Kidney (tissue), 14 donors: Measurements from ENCODE around the gene RPS19. TPM values are rescaled to one million over a fixed set of nuclear protein-coding genes. Genes with fewer than 3 reads are reported as not detected.

Source experiments
- DNase-seq, 5 donors: peaks; one replicate each; pipeline ENCODE4 v3.0.0-alpha.2; 2013 to 2020
- FAIRE-seq: peaks from 2 replicates; lab custom pipeline; 2012; peaks lifted over from hg19 to GRCh38; lab: Jason Lieb, UNC
- H3K27ac ChIP-seq, 2 donors: one replicate each; pipeline ENCODE4 v1.7.0; 2013; ENCODE audit warnings: low read depth in 2 of 2, low read length in 2 of 2, inconsistent platforms in 1 of 2
- H3K27me3 ChIP-seq: one replicate; pipeline ENCODE4 v1.7.1; 2013; ENCODE audit warnings: low read length, inconsistent platforms; ENCODE audit not compliant: control insufficient read depth, insufficient read depth
- H3K36me3 ChIP-seq, 3 donors: one replicate each; pipeline versions ENCODE4 v1.7.0 to v1.7.1; 2013; ENCODE audit warnings: low read length in 3 of 3, control low read depth in 1 of 3, inconsistent platforms in 1 of 3; ENCODE audit not compliant: insufficient read depth in 3 of 3, control insufficient read depth in 2 of 3
- H3K4me1 ChIP-seq, 3 donors: one replicate each; pipeline versions ENCODE4 v1.7.0 to v1.7.1; 2013; ENCODE audit warnings: low read length in 3 of 3, inconsistent platforms in 1 of 3, low read depth in 1 of 3; ENCODE audit not compliant: control insufficient read depth in 2 of 3, insufficient read depth in 2 of 3
- H3K4me3 ChIP-seq, 3 donors: one replicate each; pipeline versions ENCODE4 v1.7.0 to v1.8.1; 2013; ENCODE audit warnings: low read length in 3 of 3, control low read depth in 1 of 3, inconsistent platforms in 1 of 3
- H3K9ac ChIP-seq, 3 donors: one replicate each; pipeline versions ENCODE4 v1.7.0 to v1.7.1; 2013; ENCODE audit warnings: low read length in 3 of 3, control low read depth in 1 of 3, inconsistent platforms in 1 of 3
- H3K9me3 ChIP-seq, 3 donors: one replicate each; pipeline versions ENCODE4 v1.7.0 to v1.7.1; 2013; ENCODE audit warnings: low read length in 3 of 3, control low read depth in 1 of 3, inconsistent platforms in 1 of 3; ENCODE audit not compliant: control insufficient read depth in 2 of 3, insufficient read depth in 1 of 3
- intact Hi-C: fragments of 100-400 bp; cut with DNase I; formaldehyde crosslinking; loops from one replicate; pipeline ENCODE4 v1.11.1; 2022
- polyA plus RNA-seq: library from polyadenylated mRNA; stranded (reverse); fragments of 350-450 nt; fragmentation: Illumina TruSeq; extraction: RNeasy Lipid Tissue Mini Kit (QIAGEN cat#74804); gene quantifications from one replicate; pipeline ENCODE4 v1.2.3, GENCODE V29; 2014; ENCODE audit warnings: low read depth, low replicate concordance; ENCODE audit not compliant: insufficient read depth
- total RNA-seq: library from RNA; stranded (reverse); fragmentation: NEBNext Ultra II Directional; extraction: Animal tissue kit (Norgen Biotek cat#: 25700); gene quantifications from one replicate; pipeline ENCODE4 v1.2.1, GENCODE V29; 2021
- TF ChIP-seq, protein P1 (sequence below): IDR thresholded peaks from 3 replicates; pipeline ENCODE4 v1.5.1; 2012; ENCODE audit warnings: mild to moderate bottlenecking, moderate library complexity, borderline replicate concordance; ENCODE audit not compliant: insufficient read depth; ENCODE audit errors: extremely low read depth
- donor health status: control.
- donor health status: control.
- donor health status: control.
- donor health status: control.
- donor health status: control.
- donor health status: DM: yes; HTN: yes; CAD: no.
- donor health status: Normal renal cell carcinoma (clear cell type).

Gene RPS19
- total and polyA plus RNA-seq, 2 donors from 2014 or later = 1,433 to 2,116 TPM

DNA sequence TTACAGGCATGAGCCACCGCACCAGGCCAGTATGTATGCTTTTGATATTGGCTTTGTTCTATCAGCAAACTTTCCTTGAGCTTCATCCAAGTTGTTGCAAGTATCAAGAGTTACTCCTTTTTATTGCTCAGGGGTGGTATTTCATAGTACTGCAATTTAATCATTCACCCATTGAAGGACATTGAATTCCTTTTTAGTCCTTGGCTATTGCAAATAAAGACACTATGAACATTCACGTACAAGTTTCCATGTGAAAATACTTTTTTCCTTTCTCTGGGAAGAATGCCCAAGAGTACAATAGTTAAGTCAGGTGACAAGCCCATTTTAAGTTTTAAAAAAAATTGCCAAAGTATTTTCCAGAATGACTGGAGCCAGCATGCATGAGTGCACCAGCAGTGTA is 43.3 kb upstream of the RPS19 start:
- no peak for DNase-seq
- Histone ChIP-seq H3K27ac (no peak overlapping the region), H3K9me3 (peaks cover 0 to 3% (median 0%) of the 10 kb centered on the region in 3 donors), H3K4me3 (no peak overlapping the region), H3K27me3 (no peaks in the 10 kb centered on the region), H3K36me3 (no peaks in the 10 kb centered on the region), H3K9ac (no peak overlapping the region), H3K4me1 (no peaks in the 10 kb centered on the region)
- TF ChIP-seq, protein P1, sequence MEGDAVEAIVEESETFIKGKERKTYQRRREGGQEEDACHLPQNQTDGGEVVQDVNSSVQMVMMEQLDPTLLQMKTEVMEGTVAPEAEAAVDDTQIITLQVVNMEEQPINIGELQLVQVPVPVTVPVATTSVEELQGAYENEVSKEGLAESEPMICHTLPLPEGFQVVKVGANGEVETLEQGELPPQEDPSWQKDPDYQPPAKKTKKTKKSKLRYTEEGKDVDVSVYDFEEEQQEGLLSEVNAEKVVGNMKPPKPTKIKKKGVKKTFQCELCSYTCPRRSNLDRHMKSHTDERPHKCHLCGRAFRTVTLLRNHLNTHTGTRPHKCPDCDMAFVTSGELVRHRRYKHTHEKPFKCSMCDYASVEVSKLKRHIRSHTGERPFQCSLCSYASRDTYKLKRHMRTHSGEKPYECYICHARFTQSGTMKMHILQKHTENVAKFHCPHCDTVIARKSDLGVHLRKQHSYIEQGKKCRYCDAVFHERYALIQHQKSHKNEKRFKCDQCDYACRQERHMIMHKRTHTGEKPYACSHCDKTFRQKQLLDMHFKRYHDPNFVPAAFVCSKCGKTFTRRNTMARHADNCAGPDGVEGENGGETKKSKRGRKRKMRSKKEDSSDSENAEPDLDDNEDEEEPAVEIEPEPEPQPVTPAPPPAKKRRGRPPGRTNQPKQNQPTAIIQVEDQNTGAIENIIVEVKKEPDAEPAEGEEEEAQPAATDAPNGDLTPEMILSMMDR = no peak
- no peak for FAIRE-seq
- intact Hi-C loops = no loop called here

DNA sequence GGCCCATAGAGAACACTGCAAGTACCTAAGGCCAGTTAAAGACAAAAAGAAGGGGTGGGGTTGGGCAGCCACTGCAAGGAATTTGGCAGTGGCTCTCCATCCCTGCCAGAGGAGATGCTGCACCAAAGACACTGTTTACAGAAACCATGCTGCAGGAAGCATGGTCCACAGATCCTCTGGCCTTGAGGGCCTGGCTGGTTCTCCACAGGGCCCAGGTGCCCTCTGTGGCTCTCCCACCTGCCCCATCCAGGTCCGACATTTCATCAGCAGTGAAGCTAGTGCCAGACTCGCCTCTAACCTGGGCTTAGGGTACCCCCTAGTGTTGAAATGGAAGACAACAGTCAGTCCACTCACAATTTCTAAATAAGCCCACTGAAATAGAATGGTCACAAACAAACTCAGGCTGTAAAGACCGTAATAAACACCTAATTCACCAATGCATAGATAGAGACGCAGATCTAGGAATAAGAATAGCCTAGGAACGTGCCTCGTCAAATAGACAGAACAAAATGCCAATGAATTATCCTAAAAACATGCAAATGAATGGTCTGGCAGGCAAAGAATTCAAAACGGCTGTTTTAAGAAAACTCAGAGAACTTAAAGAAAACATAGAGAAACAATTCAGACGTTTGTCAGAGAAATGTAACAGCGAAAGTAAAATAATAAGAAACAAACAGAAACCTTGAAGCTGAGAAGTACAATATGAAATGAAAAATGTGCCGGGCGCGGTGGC is 38.9 kb upstream of the RPS19 start:
- intact Hi-C loops = no loop called here
- Histone ChIP-seq H3K27ac (no peak overlapping the region), H3K36me3 (no peaks in the 10 kb centered on the region), H3K4me1 (no peaks in the 10 kb centered on the region), H3K9me3 (peaks cover 0 to 3% (median 0%) of the 10 kb centered on the region in 3 donors), H3K27me3 (no peaks in the 10 kb centered on the region), H3K9ac (no peak overlapping the region), H3K4me3 (no peak overlapping the region)
- TF ChIP-seq, protein P1 = peak; percentile 43
- FAIRE-seq (no peak), DNase-seq (peak in 4 of 5 donors; percentile 38 to 63 (median 52))

DNA sequence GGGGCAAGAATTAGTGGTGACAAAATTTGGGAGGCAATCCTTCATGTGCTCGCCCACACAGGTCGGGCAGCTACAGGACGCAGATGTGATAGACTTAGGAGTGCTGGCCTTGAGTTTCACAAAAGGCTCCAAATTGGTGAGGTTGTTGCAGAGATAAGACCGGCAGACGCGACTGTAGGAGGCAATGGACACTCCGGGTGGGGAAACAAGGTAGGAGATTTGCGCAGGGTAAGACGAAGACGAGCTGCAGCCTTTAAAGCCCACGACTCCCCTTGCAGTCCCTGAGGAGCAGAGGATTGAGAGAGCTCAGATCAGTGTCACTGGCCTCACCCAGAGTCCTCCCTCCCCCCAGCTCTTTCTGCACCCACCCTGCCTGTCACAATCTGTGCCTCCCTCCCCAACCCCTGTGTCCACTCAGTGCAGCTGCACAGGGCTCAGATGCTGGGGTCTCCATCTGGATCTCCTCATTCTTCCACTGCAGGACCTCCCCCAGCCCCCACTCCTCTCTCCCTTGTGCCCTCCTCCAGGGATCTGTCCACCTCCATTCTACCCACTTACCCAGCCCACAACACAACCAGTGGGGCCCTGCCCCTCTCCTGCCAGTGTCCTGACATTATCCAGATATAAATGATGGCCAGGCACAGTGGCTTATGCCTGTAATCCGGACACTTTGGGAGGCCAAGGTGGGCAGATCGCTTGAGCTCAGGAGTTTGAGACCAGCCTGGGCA is 21.9 kb upstream of the RPS19 start:
- FAIRE-seq (no peak), DNase-seq (no peak)
- intact Hi-C loops = no loop called here
- Histone ChIP-seq H3K36me3 (no peaks in the 10 kb centered on the region), H3K27ac (no peak overlapping the region), H3K9me3 (no peaks in the 10 kb centered on the region), H3K4me1 (no peaks in the 10 kb centered on the region), H3K27me3 (no peaks in the 10 kb centered on the region), H3K9ac (no peak overlapping the region), H3K4me3 (no peak overlapping the region)
- TF ChIP-seq, protein P1 = no peak
